GM13976 (cell line): ENCODE data around the gene PODXL2.

Experiments
- DNase-seq: peaks from one replicate; pipeline ENCODE4 v3.0.0; 2012; ENCODE audit warnings: low spot score
- CTCF ChIP-seq: IDR thresholded peaks from 2 replicates; pipeline ENCODE4 v1.5.1; 2012; ENCODE audit warnings: borderline replicate concordance, mild to moderate bottlenecking; ENCODE audit not compliant: insufficient read depth; ENCODE audit errors: extremely low read depth, missing control alignments, control extremely low read depth
- in situ Hi-C: fragments of 300-500 bp; cut with MboI; formaldehyde crosslinking; loops from one replicate; pipeline ENCODE4 v1.12.0; 2022; ENCODE audit warnings: low sequenced_read_pairs, mixed read lengths, inconsistent platforms; ENCODE audit not compliant: unreplicated experiment

Gene PODXL2

GRCh38 chr3:127706312-127706711 lies 77.3 kb downstream of the PODXL2 start:
- no peak for TF ChIP-seq CTCF
- in situ Hi-C loops: no loop called here
- no peak for DNase-seq

GRCh38 chr3:127706785-127707351 lies 77.9 kb downstream of the PODXL2 start:
- no peak for DNase-seq
- no peak for TF ChIP-seq CTCF
- in situ Hi-C loops: no loop called here

GRCh38 chr3:127707851-127708411 lies 78.9 kb downstream of the PODXL2 start:
- TF ChIP-seq CTCF: no peak
- in situ Hi-C loops: no loop called here

GRCh38 chr3:127708837-127709236 lies 79.9 kb downstream of the PODXL2 start:
- in situ Hi-C loops: no loop called here
- DNase-seq: no peak
- TF ChIP-seq CTCF: no peak

More at GRCh38 chr3:127707851-127708411, 78.9 kb downstream of the PODXL2 start:
- DNase-seq: no peak

- no peak for TF ChIP-seq CTCF
- in situ Hi-C loops: no loop called here
- no peak for DNase-seq
Measured at GRCh38 chr3:127709320-127710060, 80.5 kb downstream of the PODXL2 start.

GRCh38 chr3:127710155-127710941 lies 81.4 kb downstream of the PODXL2 start:
- DNase-seq: no peak
- in situ Hi-C loops: no loop called here
- no peak for TF ChIP-seq CTCF
